SK-N-SH treated with all-trans-retinoic acid at 6 μM for 48 hours (cell line): ENCODE results near the gene LHFPL3.

Source experiments
- ATAC-seq: fragments of 200-7000 bp; cut with Tn5 transposase; 3 replicates; pipeline ENCODE4 v1.9.1; 2020; ENCODE audit warnings: mild to moderate bottlenecking, moderate library complexity
- ARNTL ChIP-seq: fragments of 450-650 bp; formaldehyde crosslinking; IDR thresholded peaks from 2 replicates; pipeline ENCODE4 v1.5.0; 2020; ENCODE audit warnings: low read depth, mild to moderate bottlenecking, moderate library complexity, borderline replicate concordance
- BACH2 ChIP-seq: fragments of 250-450 bp; sonication (Bioruptor Pico); IDR thresholded peaks from 2 replicates; pipeline ENCODE4 v1.9.0; 2021; ENCODE audit warnings: mild to moderate bottlenecking, borderline replicate concordance
- CSDC2 ChIP-seq: fragments of 250-450 bp; sonication (Bioruptor Pico); IDR thresholded peaks from 2 replicates; pipeline ENCODE4 v1.5.0; 2020; ENCODE audit warnings: mild to moderate bottlenecking, moderate library complexity
- ESRRG ChIP-seq: fragments of 250-450 bp; sonication (Bioruptor Pico); IDR thresholded peaks from 2 replicates; pipeline ENCODE4 v1.6.1; 2021; ENCODE audit warnings: mild to moderate bottlenecking
- GLIS3 ChIP-seq: fragments of 250-450 bp; sonication (Bioruptor Pico); IDR thresholded peaks from 2 replicates; pipeline ENCODE4 v1.5.0; 2020; ENCODE audit warnings: mild to moderate bottlenecking, moderate library complexity
- OSR1 ChIP-seq: fragments of 250-450 bp; sonication (Bioruptor Pico); IDR thresholded peaks from 2 replicates; pipeline ENCODE4 v1.8.0; 2022; ENCODE audit warnings: moderate library complexity, mild to moderate bottlenecking, inconsistent platforms
- RARB ChIP-seq: fragments of 250-450 bp; sonication (Bioruptor Pico); IDR thresholded peaks from 2 replicates; pipeline ENCODE4 v1.8.0; 2021; ENCODE audit warnings: mild to moderate bottlenecking, moderate library complexity
- SNAI2 ChIP-seq: fragments of 250-450 bp; sonication (Bioruptor Pico); IDR thresholded peaks from 2 replicates; pipeline ENCODE4 v1.5.0; 2020; ENCODE audit warnings: mild to moderate bottlenecking, moderate library complexity
- TCF4 ChIP-seq: fragments of 250-450 bp; sonication (Bioruptor Pico); IDR thresholded peaks from 2 replicates; pipeline ENCODE4 v1.8.0; 2021; ENCODE audit warnings: mild to moderate bottlenecking, moderate library complexity, borderline replicate concordance
- TOX ChIP-seq: fragments of 250-450 bp; sonication (Bioruptor Pico); IDR thresholded peaks from 2 replicates; pipeline ENCODE4 v1.8.0; 2021; ENCODE audit warnings: mild to moderate bottlenecking, moderate library complexity, borderline replicate concordance
- ZFP3 ChIP-seq: fragments of 250-450 bp; sonication (Bioruptor Pico); IDR thresholded peaks from 2 replicates; pipeline ENCODE4 v1.5.0; 2020; ENCODE audit warnings: mild to moderate bottlenecking, moderate library complexity
- ZFP30 ChIP-seq: fragments of 450-650 bp; formaldehyde crosslinking; IDR thresholded peaks from 2 replicates; pipeline ENCODE4 v1.5.0; 2022; ENCODE audit warnings: mild to moderate bottlenecking, moderate library complexity
- ZNF565 ChIP-seq: fragments of 450-650 bp; formaldehyde crosslinking; conservative IDR thresholded peaks from 2 replicates; pipeline ENCODE4 v1.5.0; 2020; ENCODE audit warnings: low read depth, mild to moderate bottlenecking, moderate library complexity
- ZNF70 ChIP-seq: fragments of 450-650 bp; formaldehyde crosslinking; IDR thresholded peaks from 2 replicates; pipeline ENCODE4 v1.5.0; 2020; ENCODE audit warnings: mild to moderate bottlenecking, moderate library complexity
- ZNF8 ChIP-seq: fragments of 450-650 bp; formaldehyde crosslinking; IDR thresholded peaks from 2 replicates; pipeline ENCODE4 v1.5.0; 2020; ENCODE audit warnings: mild to moderate bottlenecking, moderate library complexity
- TF ChIP-seq, protein P1 (sequence below): fragments of 250-450 bp; sonication (Bioruptor Pico); IDR thresholded peaks from 2 replicates; pipeline ENCODE4 v1.8.0; 2021; ENCODE audit warnings: low read depth, mild to moderate bottlenecking, moderate library complexity, borderline replicate concordance
- TF ChIP-seq, protein P2 (sequence below): fragments of 250-450 bp; sonication (Bioruptor Pico); IDR thresholded peaks from 2 replicates; pipeline ENCODE4 v1.5.1; 2020; ENCODE audit warnings: low read depth, mild to moderate bottlenecking, moderate library complexity
- TF ChIP-seq, protein P3 (sequence below): fragments of 250-450 bp; sonication (Bioruptor Pico); IDR thresholded peaks from 2 replicates; pipeline ENCODE4 v1.5.0; 2020; ENCODE audit warnings: mild to moderate bottlenecking, moderate library complexity
- TF ChIP-seq, protein P4 (sequence below): fragments of 250-450 bp; sonication (Bioruptor Pico); IDR thresholded peaks from 2 replicates; pipeline ENCODE4 v1.8.0; 2020; ENCODE audit warnings: mild to moderate bottlenecking, moderate library complexity, borderline replicate concordance
- TF ChIP-seq, protein P5 (sequence below): fragments of 250-450 bp; sonication (Bioruptor Pico); IDR thresholded peaks from 2 replicates; pipeline ENCODE4 v1.5.1; 2021; ENCODE audit warnings: mild to moderate bottlenecking, moderate library complexity

The LHFPL3 gene

DNA sequence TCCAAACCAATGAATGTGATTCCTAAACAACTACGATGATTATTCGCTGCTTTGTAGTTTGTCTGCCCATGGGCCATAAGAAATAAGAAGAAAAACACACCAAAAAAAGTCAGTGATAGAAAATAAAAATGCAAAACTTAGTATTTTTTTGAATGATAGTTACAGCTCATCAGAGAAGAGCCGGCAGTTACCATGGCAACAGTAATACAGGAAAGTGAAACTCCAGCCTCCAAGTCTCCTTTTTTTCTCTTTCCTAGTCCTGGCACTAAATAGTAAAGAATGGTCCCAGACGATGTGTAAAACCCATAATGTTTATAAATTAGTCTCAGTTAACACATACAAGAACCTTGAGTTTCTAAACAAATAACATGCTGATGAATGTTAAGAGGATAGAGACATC, 21.6 kb upstream of the LHFPL3 start:
- ATAC-seq, result no peak
- no peak for TF ChIP-seq ZFP3 (CRISPR knock-in tag)
- no peak for TF ChIP-seq ESRRG (CRISPR knock-in tag)
- TF ChIP-seq, protein P1, sequence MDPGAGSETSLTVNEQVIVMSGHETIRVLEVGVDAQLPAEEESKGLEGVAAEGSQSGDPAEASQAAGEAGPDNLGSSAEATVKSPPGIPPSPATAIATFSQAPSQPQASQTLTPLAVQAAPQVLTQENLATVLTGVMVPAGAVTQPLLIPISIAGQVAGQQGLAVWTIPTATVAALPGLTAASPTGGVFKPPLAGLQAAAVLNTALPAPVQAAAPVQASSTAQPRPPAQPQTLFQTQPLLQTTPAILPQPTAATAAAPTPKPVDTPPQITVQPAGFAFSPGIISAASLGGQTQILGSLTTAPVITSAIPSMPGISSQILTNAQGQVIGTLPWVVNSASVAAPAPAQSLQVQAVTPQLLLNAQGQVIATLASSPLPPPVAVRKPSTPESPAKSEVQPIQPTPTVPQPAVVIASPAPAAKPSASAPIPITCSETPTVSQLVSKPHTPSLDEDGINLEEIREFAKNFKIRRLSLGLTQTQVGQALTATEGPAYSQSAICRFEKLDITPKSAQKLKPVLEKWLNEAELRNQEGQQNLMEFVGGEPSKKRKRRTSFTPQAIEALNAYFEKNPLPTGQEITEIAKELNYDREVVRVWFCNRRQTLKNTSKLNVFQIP, result no peak

DNA sequence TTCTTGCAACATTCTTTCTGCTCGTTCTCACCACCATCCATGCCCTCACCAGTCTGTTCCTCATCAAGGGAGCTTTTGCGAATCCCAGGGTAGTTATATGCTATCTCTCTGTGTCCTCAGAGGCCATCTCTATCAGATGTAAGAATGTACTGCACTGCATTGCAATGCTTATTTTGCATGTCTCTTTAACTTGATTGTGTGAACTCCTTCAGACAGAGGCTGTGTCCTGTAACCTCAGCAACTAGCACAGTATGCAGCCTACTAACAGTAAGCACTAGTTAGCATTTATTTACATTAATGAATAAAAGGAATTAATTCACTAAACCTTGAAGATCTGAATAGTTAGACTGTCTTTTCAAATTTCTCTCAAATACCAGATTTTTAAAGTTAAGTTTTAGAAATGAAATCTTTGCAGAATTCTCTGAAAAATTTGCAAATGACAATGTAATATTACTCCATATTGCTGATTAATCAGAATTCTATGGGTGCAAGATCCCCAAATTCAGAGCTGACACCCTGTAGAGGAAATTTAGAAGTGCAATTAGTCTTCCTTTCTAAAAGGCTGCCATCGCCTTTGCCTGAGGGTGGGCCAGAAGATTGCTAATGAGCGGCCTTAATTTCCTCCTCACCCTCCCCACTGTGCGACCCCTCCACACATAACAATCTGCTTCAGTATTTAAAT, 10.3 kb upstream of the LHFPL3 start:
- TF ChIP-seq TCF4 (CRISPR knock-in tag) (no peak), RARB (CRISPR knock-in tag) (no peak), ESRRG (CRISPR knock-in tag) (no peak), ZNF565 (no peak), ZFP30 (CRISPR knock-in tag) (no peak), CSDC2 (CRISPR knock-in tag) (no peak), ZNF8 (no peak), TOX (CRISPR knock-in tag) (no peak), ZFP3 (CRISPR knock-in tag) (no peak), BACH2 (CRISPR knock-in tag) (no peak)
- TF ChIP-seq, protein P1, result no peak
- TF ChIP-seq, protein P2, sequence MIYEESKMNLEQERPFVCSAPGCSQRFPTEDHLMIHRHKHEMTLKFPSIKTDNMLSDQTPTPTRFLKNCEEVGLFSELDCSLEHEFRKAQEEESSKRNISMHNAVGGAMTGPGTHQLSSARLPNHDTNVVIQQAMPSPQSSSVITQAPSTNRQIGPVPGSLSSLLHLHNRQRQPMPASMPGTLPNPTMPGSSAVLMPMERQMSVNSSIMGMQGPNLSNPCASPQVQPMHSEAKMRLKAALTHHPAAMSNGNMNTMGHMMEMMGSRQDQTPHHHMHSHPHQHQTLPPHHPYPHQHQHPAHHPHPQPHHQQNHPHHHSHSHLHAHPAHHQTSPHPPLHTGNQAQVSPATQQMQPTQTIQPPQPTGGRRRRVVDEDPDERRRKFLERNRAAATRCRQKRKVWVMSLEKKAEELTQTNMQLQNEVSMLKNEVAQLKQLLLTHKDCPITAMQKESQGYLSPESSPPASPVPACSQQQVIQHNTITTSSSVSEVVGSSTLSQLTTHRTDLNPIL, result no peak
- TF ChIP-seq, protein P3, sequence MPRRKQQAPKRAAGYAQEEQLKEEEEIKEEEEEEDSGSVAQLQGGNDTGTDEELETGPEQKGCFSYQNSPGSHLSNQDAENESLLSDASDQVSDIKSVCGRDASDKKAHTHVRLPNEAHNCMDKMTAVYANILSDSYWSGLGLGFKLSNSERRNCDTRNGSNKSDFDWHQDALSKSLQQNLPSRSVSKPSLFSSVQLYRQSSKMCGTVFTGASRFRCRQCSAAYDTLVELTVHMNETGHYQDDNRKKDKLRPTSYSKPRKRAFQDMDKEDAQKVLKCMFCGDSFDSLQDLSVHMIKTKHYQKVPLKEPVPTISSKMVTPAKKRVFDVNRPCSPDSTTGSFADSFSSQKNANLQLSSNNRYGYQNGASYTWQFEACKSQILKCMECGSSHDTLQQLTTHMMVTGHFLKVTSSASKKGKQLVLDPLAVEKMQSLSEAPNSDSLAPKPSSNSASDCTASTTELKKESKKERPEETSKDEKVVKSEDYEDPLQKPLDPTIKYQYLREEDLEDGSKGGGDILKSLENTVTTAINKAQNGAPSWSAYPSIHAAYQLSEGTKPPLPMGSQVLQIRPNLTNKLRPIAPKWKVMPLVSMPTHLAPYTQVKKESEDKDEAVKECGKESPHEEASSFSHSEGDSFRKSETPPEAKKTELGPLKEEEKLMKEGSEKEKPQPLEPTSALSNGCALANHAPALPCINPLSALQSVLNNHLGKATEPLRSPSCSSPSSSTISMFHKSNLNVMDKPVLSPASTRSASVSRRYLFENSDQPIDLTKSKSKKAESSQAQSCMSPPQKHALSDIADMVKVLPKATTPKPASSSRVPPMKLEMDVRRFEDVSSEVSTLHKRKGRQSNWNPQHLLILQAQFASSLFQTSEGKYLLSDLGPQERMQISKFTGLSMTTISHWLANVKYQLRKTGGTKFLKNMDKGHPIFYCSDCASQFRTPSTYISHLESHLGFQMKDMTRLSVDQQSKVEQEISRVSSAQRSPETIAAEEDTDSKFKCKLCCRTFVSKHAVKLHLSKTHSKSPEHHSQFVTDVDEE (CRISPR knock-in tag), result no peak
- no peak for ATAC-seq

DNA sequence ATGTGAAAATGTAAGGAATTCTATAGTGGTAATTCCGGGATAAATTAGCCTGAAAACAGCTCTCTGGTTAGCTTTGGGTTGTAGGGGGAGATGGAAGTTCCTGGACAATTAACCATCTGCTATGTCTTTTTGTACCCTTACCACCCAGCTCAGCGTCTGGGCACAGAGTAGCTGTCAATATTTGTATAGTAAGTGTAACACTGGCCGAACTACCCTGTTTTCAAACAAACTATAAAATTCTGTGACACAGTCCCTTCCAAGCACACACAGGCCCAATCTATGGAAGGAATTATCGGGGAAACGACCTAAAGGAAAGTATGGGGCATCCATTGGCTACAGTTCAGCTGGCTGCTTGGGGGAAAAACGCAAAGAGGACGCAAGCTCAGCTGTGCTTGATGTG, 869 bp upstream of the LHFPL3 start:
- ATAC-seq, result no peak
- TF ChIP-seq ZFP3 (CRISPR knock-in tag) (no peak), TOX (CRISPR knock-in tag) (no peak), ZNF565 (no peak), TCF4 (CRISPR knock-in tag) (no peak), ARNTL (CRISPR knock-in tag) (no peak), ESRRG (CRISPR knock-in tag) (no peak), ZNF70 (no peak), RARB (CRISPR knock-in tag) (no peak), SNAI2 (no peak), ZNF8 (no peak), OSR1 (CRISPR knock-in tag) (no peak), GLIS3 (CRISPR knock-in tag) (no peak), CSDC2 (CRISPR knock-in tag) (no peak)
- TF ChIP-seq, protein P3 (CRISPR knock-in tag), result no peak
- TF ChIP-seq, protein P2, result no peak
- TF ChIP-seq, protein P4, sequence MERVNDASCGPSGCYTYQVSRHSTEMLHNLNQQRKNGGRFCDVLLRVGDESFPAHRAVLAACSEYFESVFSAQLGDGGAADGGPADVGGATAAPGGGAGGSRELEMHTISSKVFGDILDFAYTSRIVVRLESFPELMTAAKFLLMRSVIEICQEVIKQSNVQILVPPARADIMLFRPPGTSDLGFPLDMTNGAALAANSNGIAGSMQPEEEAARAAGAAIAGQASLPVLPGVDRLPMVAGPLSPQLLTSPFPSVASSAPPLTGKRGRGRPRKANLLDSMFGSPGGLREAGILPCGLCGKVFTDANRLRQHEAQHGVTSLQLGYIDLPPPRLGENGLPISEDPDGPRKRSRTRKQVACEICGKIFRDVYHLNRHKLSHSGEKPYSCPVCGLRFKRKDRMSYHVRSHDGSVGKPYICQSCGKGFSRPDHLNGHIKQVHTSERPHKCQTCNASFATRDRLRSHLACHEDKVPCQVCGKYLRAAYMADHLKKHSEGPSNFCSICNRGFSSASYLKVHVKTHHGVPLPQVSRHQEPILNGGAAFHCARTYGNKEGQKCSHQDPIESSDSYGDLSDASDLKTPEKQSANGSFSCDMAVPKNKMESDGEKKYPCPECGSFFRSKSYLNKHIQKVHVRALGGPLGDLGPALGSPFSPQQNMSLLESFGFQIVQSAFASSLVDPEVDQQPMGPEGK, result no peak
- TF ChIP-seq, protein P5, sequence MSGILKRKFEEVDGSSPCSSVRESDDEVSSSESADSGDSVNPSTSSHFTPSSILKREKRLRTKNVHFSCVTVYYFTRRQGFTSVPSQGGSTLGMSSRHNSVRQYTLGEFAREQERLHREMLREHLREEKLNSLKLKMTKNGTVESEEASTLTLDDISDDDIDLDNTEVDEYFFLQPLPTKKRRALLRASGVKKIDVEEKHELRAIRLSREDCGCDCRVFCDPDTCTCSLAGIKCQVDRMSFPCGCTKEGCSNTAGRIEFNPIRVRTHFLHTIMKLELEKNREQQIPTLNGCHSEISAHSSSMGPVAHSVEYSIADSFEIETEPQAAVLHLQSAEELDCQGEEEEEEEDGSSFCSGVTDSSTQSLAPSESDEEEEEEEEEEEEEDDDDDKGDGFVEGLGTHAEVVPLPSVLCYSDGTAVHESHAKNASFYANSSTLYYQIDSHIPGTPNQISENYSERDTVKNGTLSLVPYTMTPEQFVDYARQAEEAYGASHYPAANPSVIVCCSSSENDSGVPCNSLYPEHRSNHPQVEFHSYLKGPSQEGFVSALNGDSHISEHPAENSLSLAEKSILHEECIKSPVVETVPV (CRISPR knock-in tag), result no peak
